ENCODE results near the gene FHOD3. TPM values are rescaled to one million over a fixed set of nuclear protein-coding genes. Genes with fewer than 3 reads are reported as not detected.

The FHOD3 gene
- total and polyA plus RNA-seq, 2 experiments from 2014 or later, result 2.7 to 8.7 TPM

GRCh38 chr18:36513556-36513955 is 216.0 kb downstream of the FHOD3 start:
- no peaks in the 10 kb centered on the region for H3K36me3 Mint-ChIP-seq (ENCODE audit: low read depth)
- H3K4me3 ChIP-seq, result no peak overlapping the region
- no peak overlapping the region for H2AFZ ChIP-seq
- H3K4me2 ChIP-seq, result no peak overlapping the region
- 0 out of 2 replicates have a peak, but pooled peaks cover 3% of the 10 kb centered on the region for H3K9me2 ChIP-seq (ENCODE audit: insufficient read depth)
- peaks cover 31% of the 10 kb centered on the region for H3K4me1 Mint-ChIP-seq
- H3K9me3 Mint-ChIP-seq, result no peaks in the 10 kb centered on the region
- no peak overlapping the region for H3K4me3 Mint-ChIP-seq
- peaks cover 18% of the 10 kb centered on the region for H3K4me1 ChIP-seq (ENCODE audit: insufficient read depth)
- no peak for DNase-seq (ENCODE audit: low spot score)
- H3K79me2 ChIP-seq (replicated peaks; ENCODE audit: insufficient read depth), result no peaks in the 10 kb centered on the region
- H4K20me1 ChIP-seq (replicated peaks; ENCODE audit: insufficient read depth), result no peaks in the 10 kb centered on the region
- peaks cover 5% of the 10 kb centered on the region for H3K27me3 Mint-ChIP-seq (ENCODE audit: insufficient read depth, low read depth, poor library complexity)
- H3K27ac Mint-ChIP-seq, result no peak overlapping the region
- H3K36me3 ChIP-seq (ENCODE audit: insufficient read depth), result no peaks in the 10 kb centered on the region
- no peaks in the 10 kb centered on the region for H3F3A ChIP-seq (replicated peaks; ENCODE audit: low read depth)
- ATAC-seq, result no peak
- TF ChIP-seq ZNF331 (CRISPR knock-in tag; IDR thresholded peaks at IDR 0.05; ENCODE audit: low read depth) (no peak), ZNF462 (CRISPR knock-in tag; IDR thresholded peaks at IDR 0.05) (no peak), EZH2phosphoT487 (IDR thresholded peaks at IDR 0.05; ENCODE audit: unreplicated experiment) (no peak), ZNF114 (CRISPR knock-in tag; IDR thresholded peaks at IDR 0.05) (no peak), CREB1 (CRISPR knock-in tag; IDR thresholded peaks at IDR 0.05; ENCODE audit: low read depth) (no peak), NANOG (IDR thresholded peaks at IDR 0.05; ENCODE audit: borderline replicate concordance) (no peak), EZH2 (IDR thresholded peaks at IDR 0.05; ENCODE audit: low read depth, unreplicated experiment) (no peak), JUNB (IDR thresholded peaks at IDR 0.05; ENCODE audit: unreplicated experiment) (no peak), POLR2AphosphoS5 (IDR thresholded peaks at IDR 0.05; ENCODE audit: low read depth) (no peak), STAT1 (IDR thresholded peaks at IDR 0.05; ENCODE audit: unreplicated experiment) (no peak), CTCF (conservative IDR thresholded peaks at IDR 0.05; ENCODE audit: low read depth in 2 of 2) (no peak)
- H3K27me3 ChIP-seq (ENCODE audit: insufficient read depth), result no peaks in the 10 kb centered on the region
- H3K27ac ChIP-seq (ENCODE audit: low read depth), result no peak overlapping the region
